K562 (cell line): Measurements from ENCODE around the gene CFL1. TPM values are rescaled to one million over a fixed set of nuclear protein-coding genes. Genes with fewer than 3 reads are reported as not detected.
A peak's percentile ranks its signal among the peaks of the same experiment; 100 is the strongest.

Source experiments
- ASH1L ChIP-seq: fragments of 450-650 bp; IDR thresholded peaks from 2 replicates; pipeline ENCODE4 v1.6.1; 2018; ENCODE audit warnings: borderline replicate concordance, mild to moderate bottlenecking, low read depth; ENCODE audit not compliant: partially characterized antibody
- E2F8 ChIP-seq: fragments of 450-650 bp; IDR thresholded peaks from 2 replicates; pipeline ENCODE4 v1.7.1; 2018; ENCODE audit warnings: mild to moderate bottlenecking, low read depth; ENCODE audit not compliant: partially characterized antibody
- EP400 ChIP-seq: fragments of 450-650 bp; IDR thresholded peaks from 2 replicates; pipeline ENCODE4 v1.6.1; 2017; ENCODE audit warnings: antibody characterized with exemption, mild to moderate bottlenecking, moderate library complexity
- ETV6 ChIP-seq, 3 experiments: fragments of 150-350 bp in 1 of 3; sonication (generic) in 1 of 3; formaldehyde crosslinking in 1 of 3; IDR thresholded peaks; 2 replicates each; pipeline versions ENCODE4 v1.6.1 to v1.8.0; 2014 to 2022; ENCODE audit warnings: borderline replicate concordance in 2 of 3, low read depth in 2 of 3, antibody characterized with exemption in 1 of 3, low read length in 1 of 3, mild to moderate bottlenecking in 1 of 3, missing genetic modification reagents in 1 of 3
- HDGF ChIP-seq: fragments of 450-650 bp; IDR thresholded peaks from 2 replicates; pipeline ENCODE4 v1.6.1; 2016
- KLF16 ChIP-seq: IDR thresholded peaks from 2 replicates; pipeline ENCODE4 v1.6.1; 2016; ENCODE audit warnings: antibody characterized with exemption
- MITF ChIP-seq: IDR thresholded peaks from 2 replicates; pipeline ENCODE4 v1.6.1; 2014; ENCODE audit warnings: antibody characterized with exemption
- SMARCA4 ChIP-seq: fragments of 450-650 bp; IDR thresholded peaks from 2 replicates; pipeline ENCODE4 v1.6.1; 2016
- TARDBP ChIP-seq: fragments of 450-650 bp; IDR thresholded peaks from 2 replicates; pipeline ENCODE4 v1.6.1; 2016
- TRIM28 ChIP-seq: fragments of 450-650 bp; IDR thresholded peaks from 2 replicates; pipeline ENCODE4 v1.6.1; 2017
- UBTF ChIP-seq, 2 experiments: IDR thresholded peaks; 2 replicates each; pipeline ENCODE4 v1.6.1; 2012; ENCODE audit warnings: improper control_type of control experiment in 2 of 2, low read depth in 2 of 2, low read length in 2 of 2, borderline replicate concordance in 1 of 2
- ZNF174 ChIP-seq: fragments of 250-450 bp; sonication (Bioruptor Pico); IDR thresholded peaks from 2 replicates; pipeline ENCODE4 v1.4.0; 2020; ENCODE audit warnings: mild to moderate bottlenecking
- ZNF311 ChIP-seq: fragments of 250-450 bp; sonication (Bioruptor Pico); IDR thresholded peaks from 2 replicates; pipeline ENCODE4 v1.4.0; 2020; ENCODE audit warnings: mild to moderate bottlenecking, moderate library complexity
- ZNF398 ChIP-seq: fragments of 250-450 bp; sonication (Bioruptor Pico); IDR thresholded peaks from 2 replicates; pipeline ENCODE4 v1.8.0; 2021; ENCODE audit warnings: moderate library complexity, mild to moderate bottlenecking, inconsistent platforms
- polyA plus RNA-seq, 8 experiments: library from polyadenylated mRNA; depleted of rRNA in 4 of 8; stranded (reverse) in 5 of 8; unstranded in 3 of 8; fragments of >200 nt; fragmentation: Nextera tagmentation in 2 of 8; fragmentation: Illumina TruSeq in 1 of 8; extraction: Ambion mirVana in 2 of 8; extraction: Trizol in 1 of 8; gene quantifications; 2 replicates each; pipeline versions ENCODE4 v1.2.1 to v1.2.3, GENCODE V29; 2011 to 2014; ENCODE audit warnings: inconsistent platforms in 1 of 8, missing spikeins in 1 of 8
- total RNA-seq, 7 experiments: library from RNA; depleted of rRNA in 6 of 7; stranded (reverse); fragments of >200 nt in 6 of 7; fragmentation: Illumina TruSeq in 2 of 7; extraction: Trizol in 2 of 7; gene quantifications; 2 replicates each; pipeline versions ENCODE4 v1.2.1 to v1.2.3, GENCODE V29; 2011 to 2021; ENCODE audit warnings: low replicate concordance in 1 of 7
- TF ChIP-seq, protein P1 (sequence below): fragments of 250-450 bp; sonication (Bioruptor Pico); IDR thresholded peaks from 2 replicates; pipeline ENCODE4 v1.8.0; 2022; ENCODE audit warnings: moderate library complexity, mild to moderate bottlenecking, inconsistent platforms
- TF ChIP-seq, protein P2 (sequence below): fragments of 250-450 bp; sonication (Bioruptor Pico); IDR thresholded peaks from 2 replicates; pipeline ENCODE4 v1.4.0; 2020; ENCODE audit warnings: mild to moderate bottlenecking, moderate library complexity

CFL1 gene
- total and polyA plus RNA-seq, 9 of the 15 experiments (the other 6 are each of a cell fraction or from before 2014, with no cell fraction given): 105 to 1,101 (median 859) TPM

- TF ChIP-seq E2F8: no peak
- TF ChIP-seq, protein P1, sequence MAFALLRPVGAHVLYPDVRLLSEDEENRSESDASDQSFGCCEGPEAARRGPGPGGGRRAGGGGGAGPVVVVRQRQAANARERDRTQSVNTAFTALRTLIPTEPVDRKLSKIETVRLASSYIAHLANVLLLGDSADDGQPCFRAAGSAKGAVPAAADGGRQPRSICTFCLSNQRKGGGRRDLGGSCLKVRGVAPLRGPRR: peak; percentile 50; the same call in 1 of the 2 replicates
- TF ChIP-seq SMARCA4: peak; percentile 66
- no peak for TF ChIP-seq HDGF
- TF ChIP-seq ZNF311 (CRISPR knock-in tag): 0 out of 2 replicates have a peak, but pooled peaks have one; percentile 52
- TF ChIP-seq MITF: no peak; the same call in 1 of the 2 replicates
- 0 out of 2 replicates have a peak, but pooled peaks have one; percentile 35 for TF ChIP-seq TARDBP
- no peak for TF ChIP-seq ETV6 (IDR thresholded peaks at IDR 0.05; ENCODE audit: borderline replicate concordance in 1 of 2, low read depth in 2 of 2, low read length in 1 of 2)
- no peak for TF ChIP-seq ETV6 (CRISPR knock-in tag; IDR thresholded peaks at IDR 0.05; ENCODE audit: borderline replicate concordance)
- peak; percentile 97 for TF ChIP-seq EP400
- TF ChIP-seq ASH1L: no peak
- TF ChIP-seq KLF16: no peak
- TF ChIP-seq UBTF (IDR thresholded peaks at IDR 0.05; ENCODE audit: borderline replicate concordance in 1 of 2, low read depth in 2 of 2, low read length in 2 of 2): no peak
- TF ChIP-seq ZNF398 (CRISPR knock-in tag): no peak
- TF ChIP-seq, protein P2, sequence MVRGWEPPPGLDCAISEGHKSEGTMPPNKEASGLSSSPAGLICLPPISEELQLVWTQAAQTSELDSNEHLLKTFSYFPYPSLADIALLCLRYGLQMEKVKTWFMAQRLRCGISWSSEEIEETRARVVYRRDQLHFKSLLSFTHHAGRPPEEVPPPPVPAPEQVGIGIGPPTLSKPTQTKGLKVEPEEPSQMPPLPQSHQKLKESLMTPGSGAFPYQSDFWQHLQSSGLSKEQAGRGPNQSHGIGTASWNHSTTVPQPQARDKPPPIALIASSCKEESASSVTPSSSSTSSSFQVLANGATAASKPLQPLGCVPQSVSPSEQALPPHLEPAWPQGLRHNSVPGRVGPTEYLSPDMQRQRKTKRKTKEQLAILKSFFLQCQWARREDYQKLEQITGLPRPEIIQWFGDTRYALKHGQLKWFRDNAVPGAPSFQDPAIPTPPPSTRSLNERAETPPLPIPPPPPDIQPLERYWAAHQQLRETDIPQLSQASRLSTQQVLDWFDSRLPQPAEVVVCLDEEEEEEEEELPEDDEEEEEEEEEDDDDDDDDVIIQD: no peak
- TF ChIP-seq ZNF174 (CRISPR knock-in tag): no peak
- TF ChIP-seq TRIM28: 0 out of 2 replicates have a peak, but pooled peaks have one; percentile 12
These were observed 41.6 kb upstream of the CFL1 start (continued) for GRCh38 chr11:65899356-65900124.
